Stomach (tissue), 9 donors: ENCODE results near the gene YAE1. TPM values are rescaled to one million over a fixed set of nuclear protein-coding genes. Genes with fewer than 3 reads are reported as not detected.

Source experiments
- DNase-seq, 2 donors: peaks; one replicate each; pipeline versions ENCODE4 v3.0.0 to v3.0.0-alpha.2; 2013 to 2019
- H3K27ac ChIP-seq, 5 donors: fragments of 200-600 bp in 4 of 5; sonication (generic) in 4 of 5; one replicate each; pipeline ENCODE4 v1.5.1; 2013 to 2019; ENCODE audit warnings: mild to moderate bottlenecking in 1 of 5, moderate library complexity in 1 of 5
- H3K27me3 ChIP-seq, 3 donors: fragments of 200-600 bp; sonication (generic); one replicate each; pipeline ENCODE4 v1.5.1; 2017 to 2019; ENCODE audit warnings: mixed run types in 1 of 3
- H3K36me3 ChIP-seq, 4 donors: fragments of 200-600 bp; sonication (generic); 1 replicate in 3 of 4; 2 replicates in 1 of 4; pipeline ENCODE4 v1.5.1; 2016 to 2019
- H3K4me1 ChIP-seq, 4 donors: fragments of 200-600 bp; sonication (generic); one replicate each; pipeline ENCODE4 v1.5.1; 2016 to 2019
- H3K4me3 ChIP-seq, 4 donors: fragments of 200-600 bp; sonication (generic) in 3 of 4; one replicate each; pipeline ENCODE4 v1.5.1; 2016 to 2019; ENCODE audit warnings: mild to moderate bottlenecking in 1 of 4
- H3K9me3 ChIP-seq, 4 donors: fragments of 200-600 bp; sonication (generic); one replicate each; pipeline ENCODE4 v1.5.1; 2016 to 2019
- EP300 ChIP-seq: sonication (generic); formaldehyde crosslinking; IDR thresholded peaks from one replicate; pipeline ENCODE4 v1.6.1; 2017; ENCODE audit warnings: antibody characterized with exemption
- POLR2A ChIP-seq, 4 donors: fragments of 450-650 bp; IDR thresholded peaks; one replicate each; pipeline ENCODE4 v1.6.1; 2016; ENCODE audit warnings: antibody characterized with exemption in 4 of 4, control low read depth in 2 of 4, mild to moderate bottlenecking in 1 of 4, moderate library complexity in 1 of 4
- POLR2AphosphoS5 ChIP-seq, 3 donors: sonication (generic); formaldehyde crosslinking; IDR thresholded peaks; one replicate each; pipeline ENCODE4 v1.6.1; 2016; ENCODE audit warnings: antibody characterized with exemption in 3 of 3
- WGBS, 5 donors: extraction: QIAGEN DNeasy Blood & Tissue Kit in 3 of 5; methylation state at CpG; one replicate each; pipeline versions ENCODE4 v1.1.5 to v1.1.7; 2013 to 2018; 5-methylcytosine and 5-hydroxymethylcytosine counted together
- intact Hi-C: fragments of 100-400 bp; cut with DNase I; formaldehyde crosslinking; loops from one replicate; pipeline ENCODE4 v1.15.1; 2023; ENCODE audit warnings: low total_unique reads
- polyA plus RNA-seq, 3 donors: library from polyadenylated mRNA; stranded (reverse); fragments of 200-250 nt; gene quantifications; one replicate each; pipeline ENCODE4 v1.2.3, GENCODE V29; 2013
- total RNA-seq, 5 donors: library from RNA; depleted of rRNA; stranded (reverse); fragments of >200 nt; gene quantifications; one replicate each; pipeline versions ENCODE4 v1.1.0 to v1.2.3, GENCODE V29; 2014 to 2016
- TF ChIP-seq, protein P1 (sequence below), 7 experiments: fragments of 450-650 bp in 4 of 7; fragments of 200-600 bp in 3 of 7; sonication (generic) in 3 of 7; IDR thresholded peaks; one replicate each; pipeline ENCODE4 v1.5.1; 2016 to 2019; ENCODE audit warnings: antibody characterized with exemption in 7 of 7, control low read depth in 2 of 7, mild to moderate bottlenecking in 1 of 7
- donor health status: healthy with polysubstance abuse.
- donor health status: Bipolar disorder and iron deficiency.
- donor health status: healthy.

Gene YAE1
- total and polyA plus RNA-seq, 8 donors, result 1.2 to 38.6 (median 21.7) TPM

GRCh38 chr7:39528849-39529248 is 37.4 kb upstream of the YAE1 start:
- DNase-seq, result no peak
- Histone ChIP-seq H3K36me3 (no peaks in the 10 kb centered on the region), H3K4me3 (no peak overlapping the region), H3K27ac (no peak overlapping the region), H3K4me1 (no peaks in the 10 kb centered on the region), H3K9me3 (no peaks in the 10 kb centered on the region), H3K27me3 (no peaks in the 10 kb centered on the region)
- intact Hi-C loops, result no loop called here
- no peak for TF ChIP-seq POLR2A (IDR thresholded peaks at IDR 0.05)
- TF ChIP-seq, protein P1, sequence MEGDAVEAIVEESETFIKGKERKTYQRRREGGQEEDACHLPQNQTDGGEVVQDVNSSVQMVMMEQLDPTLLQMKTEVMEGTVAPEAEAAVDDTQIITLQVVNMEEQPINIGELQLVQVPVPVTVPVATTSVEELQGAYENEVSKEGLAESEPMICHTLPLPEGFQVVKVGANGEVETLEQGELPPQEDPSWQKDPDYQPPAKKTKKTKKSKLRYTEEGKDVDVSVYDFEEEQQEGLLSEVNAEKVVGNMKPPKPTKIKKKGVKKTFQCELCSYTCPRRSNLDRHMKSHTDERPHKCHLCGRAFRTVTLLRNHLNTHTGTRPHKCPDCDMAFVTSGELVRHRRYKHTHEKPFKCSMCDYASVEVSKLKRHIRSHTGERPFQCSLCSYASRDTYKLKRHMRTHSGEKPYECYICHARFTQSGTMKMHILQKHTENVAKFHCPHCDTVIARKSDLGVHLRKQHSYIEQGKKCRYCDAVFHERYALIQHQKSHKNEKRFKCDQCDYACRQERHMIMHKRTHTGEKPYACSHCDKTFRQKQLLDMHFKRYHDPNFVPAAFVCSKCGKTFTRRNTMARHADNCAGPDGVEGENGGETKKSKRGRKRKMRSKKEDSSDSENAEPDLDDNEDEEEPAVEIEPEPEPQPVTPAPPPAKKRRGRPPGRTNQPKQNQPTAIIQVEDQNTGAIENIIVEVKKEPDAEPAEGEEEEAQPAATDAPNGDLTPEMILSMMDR (IDR thresholded peaks at IDR 0.05), result no peak
- no peak for TF ChIP-seq EP300
- no peak for TF ChIP-seq POLR2AphosphoS5 (IDR thresholded peaks at IDR 0.05)

DNA sequence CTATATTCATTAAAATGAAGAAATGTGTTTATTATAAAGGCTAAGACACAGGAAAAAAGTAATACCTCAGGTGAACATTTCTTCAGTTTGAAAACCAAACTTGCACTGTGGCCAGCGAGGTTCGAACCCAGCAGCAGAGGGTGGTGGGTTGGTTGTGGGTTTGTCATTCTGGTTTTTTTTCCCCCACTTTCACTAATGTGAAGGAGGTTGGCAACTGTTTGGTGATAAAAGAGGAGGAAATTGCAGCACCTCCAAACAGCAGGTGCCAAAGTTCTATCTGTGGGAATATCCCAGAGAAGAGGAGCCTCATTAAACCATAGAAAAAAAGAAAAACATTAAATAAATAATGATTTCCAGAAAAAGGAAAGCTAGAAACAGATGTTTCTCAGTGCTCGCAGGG is 36.6 kb upstream of the YAE1 start:
- H3K36me3 ChIP-seq, result no peaks in the 10 kb centered on the region
- TF ChIP-seq POLR2AphosphoS5 (IDR thresholded peaks at IDR 0.05) (no peak), POLR2A (IDR thresholded peaks at IDR 0.05) (no peak), EP300 (no peak)
- TF ChIP-seq, protein P1 (IDR thresholded peaks at IDR 0.05), result no peak
- DNase-seq, result no peak
- no peak overlapping the region for H3K4me3 ChIP-seq
- no peaks in the 10 kb centered on the region for H3K4me1 ChIP-seq
- H3K9me3 ChIP-seq, result no peaks in the 10 kb centered on the region
- no peaks in the 10 kb centered on the region for H3K27me3 ChIP-seq
- no peak overlapping the region for H3K27ac ChIP-seq
- WGBS, 5 donors, result 67 to 85% (median 78%) methylated on average over 3 of the region's 3 CpGs
- intact Hi-C loops, result no loop called here

DNA sequence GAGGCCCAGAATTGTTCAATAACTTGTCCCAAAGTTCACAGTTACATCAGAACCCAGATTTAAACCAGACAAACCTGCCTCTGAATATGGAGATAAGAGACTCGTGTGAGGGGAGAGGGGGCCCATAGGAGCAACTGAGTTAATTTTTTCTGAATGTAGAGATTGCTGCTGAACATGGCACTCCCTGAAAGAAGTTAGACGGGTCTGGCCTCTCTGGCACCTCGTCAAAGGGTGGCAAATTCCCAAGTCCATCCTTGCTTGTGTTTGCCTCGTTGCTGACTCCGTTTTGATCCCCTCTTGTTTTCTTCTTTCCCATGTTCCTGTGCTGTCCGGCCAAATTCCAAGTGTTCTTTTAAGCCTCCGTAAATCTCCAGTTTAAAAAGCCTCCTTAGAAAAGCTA is 35.2 kb upstream of the YAE1 start:
- 29 to 40% (median 34%) methylated on average over 7 of the region's 7 CpGs for WGBS, 5 donors
- no peak overlapping the region for H3K27ac ChIP-seq
- intact Hi-C loops, result no loop called here
- TF ChIP-seq POLR2AphosphoS5 (IDR thresholded peaks at IDR 0.05), result no peak
- TF ChIP-seq, protein P1 (IDR thresholded peaks at IDR 0.05), result no peak
- TF ChIP-seq POLR2A (IDR thresholded peaks at IDR 0.05), result no peak
- no peak for TF ChIP-seq EP300
- H3K36me3 ChIP-seq, result no peaks in the 10 kb centered on the region
- H3K27me3 ChIP-seq, result no peaks in the 10 kb centered on the region
- no peaks in the 10 kb centered on the region for H3K9me3 ChIP-seq
- DNase-seq, result peak; percentile 26 to 72
- no peaks in the 10 kb centered on the region for H3K4me1 ChIP-seq
- H3K4me3 ChIP-seq, result no peak overlapping the region

DNA sequence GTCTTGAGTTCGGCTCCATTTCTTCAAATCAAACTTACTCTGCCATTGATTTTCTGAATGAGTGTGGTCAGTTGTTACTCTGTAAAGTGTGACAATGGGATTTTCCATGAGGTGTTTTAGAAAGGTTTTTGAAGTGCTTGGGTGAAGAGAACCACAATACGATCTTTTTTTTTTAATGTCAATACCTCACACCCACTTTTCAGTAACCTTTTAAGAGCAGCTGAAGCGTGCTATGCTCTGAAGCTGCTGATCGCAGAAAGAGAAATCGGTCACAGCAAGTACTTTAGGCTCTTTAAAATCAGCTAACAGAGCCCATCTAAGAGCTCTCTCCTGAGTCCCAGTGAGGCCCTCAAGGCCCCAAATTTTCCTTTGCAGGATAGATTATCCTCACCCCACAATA is 34.4 kb upstream of the YAE1 start:
- no peak for DNase-seq
- no peaks in the 10 kb centered on the region for H3K36me3 ChIP-seq
- intact Hi-C loops, result no loop called here
- no peaks in the 10 kb centered on the region for H3K9me3 ChIP-seq
- TF ChIP-seq, protein P1 (IDR thresholded peaks at IDR 0.05), result no peak
- TF ChIP-seq POLR2A (IDR thresholded peaks at IDR 0.05), result no peak
- TF ChIP-seq EP300, result no peak
- TF ChIP-seq POLR2AphosphoS5 (IDR thresholded peaks at IDR 0.05), result no peak
- H3K27me3 ChIP-seq, result peaks cover 0 to 4% (median 0%) of the 10 kb centered on the region in 3 donors
- H3K4me1 ChIP-seq, result no peaks in the 10 kb centered on the region
- WGBS, 5 donors, result 62 to 80% (median 77%) methylated on average over 5 of the region's 5 CpGs
- H3K27ac ChIP-seq, result no peak overlapping the region
- no peak overlapping the region for H3K4me3 ChIP-seq
